Natural killer cell (primary cell): Measurements from ENCODE around the gene KAZN. TPM values are rescaled to one million over a fixed set of nuclear protein-coding genes. Genes with fewer than 3 reads are reported as not detected.

Source experiments
- ATAC-seq, 3 donors: fragments of 150-1000 bp in 2 of 3; fragments of 200-7000 bp in 1 of 3; cut with Tn5 transposase; 1 replicate in 1 of 3; 2 replicates in 2 of 3; pipeline ENCODE4 v1.10.0; 2021; ENCODE audit warnings: mild to moderate bottlenecking in 2 of 3, moderate library complexity in 2 of 3
- DNase-seq, 2 donors: peaks; one replicate each; pipeline versions ENCODE4 v3.0.0 to v3.0.0-alpha.2; 2013 to 2021; ENCODE audit warnings: mixed read lengths in 1 of 2
- H3K27ac ChIP-seq: one replicate; pipeline ENCODE4 v1.5.1; 2013; ENCODE audit warnings: mild to moderate bottlenecking, low read length
- H3K27me3 ChIP-seq: one replicate; pipeline ENCODE4 v1.6.1; 2013; ENCODE audit warnings: low read length; ENCODE audit not compliant: control insufficient read depth, insufficient read depth
- H3K36me3 ChIP-seq: one replicate; pipeline ENCODE4 v1.6.1; 2013; ENCODE audit warnings: low read length; ENCODE audit not compliant: control insufficient read depth, insufficient read depth
- H3K4me1 ChIP-seq: one replicate; pipeline ENCODE4 v1.6.1; 2013; ENCODE audit warnings: low read length; ENCODE audit not compliant: control insufficient read depth, insufficient read depth
- H3K4me3 ChIP-seq: one replicate; pipeline ENCODE4 v1.5.1; 2013; ENCODE audit warnings: low read length
- H3K9me3 ChIP-seq: one replicate; pipeline ENCODE4 v1.6.1; 2013; ENCODE audit warnings: low read length; ENCODE audit not compliant: control insufficient read depth, insufficient read depth
- H3K27ac Mint-ChIP-seq, 2 donors: one replicate each; pipeline ENCODE4 v1.8.0; 2022; ENCODE audit warnings: mild to moderate bottlenecking in 2 of 2, mixed read lengths in 2 of 2, moderate library complexity in 1 of 2
- H3K27me3 Mint-ChIP-seq, 2 donors: one replicate each; pipeline ENCODE4 v1.8.0; 2022; ENCODE audit warnings: low read depth in 2 of 2, mixed read lengths in 2 of 2
- H3K36me3 Mint-ChIP-seq: one replicate; pipeline ENCODE4 v1.8.0; 2022; ENCODE audit warnings: mixed read lengths
- H3K4me1 Mint-ChIP-seq, 2 donors: one replicate each; pipeline ENCODE4 v1.8.0; 2022; ENCODE audit warnings: mixed read lengths in 2 of 2
- H3K4me3 Mint-ChIP-seq: one replicate; pipeline ENCODE4 v1.8.0; 2022; ENCODE audit warnings: mild to moderate bottlenecking, moderate library complexity, mixed read lengths
- H3K9me3 Mint-ChIP-seq, 2 donors: one replicate each; pipeline ENCODE4 v1.8.0; 2022; ENCODE audit warnings: mixed read lengths in 2 of 2
- WGBS: methylation state at CpG from one replicate; pipeline ENCODE4 v1.1.7; 2013; ENCODE audit warnings: missing lambda C conversion rate; ENCODE audit not compliant: insufficient coverage; 5-methylcytosine and 5-hydroxymethylcytosine counted together
- intact Hi-C: fragments of 100-400 bp; cut with micrococcal nuclease; formaldehyde crosslinking; loops from one replicate; pipeline ENCODE4 v1.14.2; 2022
- total RNA-seq, 4 donors: library from RNA; stranded (reverse); fragments of 120-200 nt in 1 of 4; gene quantifications; one replicate each; pipeline versions ENCODE4 v1.2.3 to v1.2.4, GENCODE V29; 2013 to 2022
- TF ChIP-seq, protein P1 (sequence below): fragments of 200-600 bp; IDR thresholded peaks from one replicate; pipeline ENCODE4 v1.8.0; 2022; ENCODE audit warnings: antibody characterized with exemption

Gene KAZN
- total RNA-seq, 3 donors from 2014 or later (not counting 1 experiment from before 2014, with no cell fraction given): 1.2 to 2.0 (median 1.7) TPM

DNA sequence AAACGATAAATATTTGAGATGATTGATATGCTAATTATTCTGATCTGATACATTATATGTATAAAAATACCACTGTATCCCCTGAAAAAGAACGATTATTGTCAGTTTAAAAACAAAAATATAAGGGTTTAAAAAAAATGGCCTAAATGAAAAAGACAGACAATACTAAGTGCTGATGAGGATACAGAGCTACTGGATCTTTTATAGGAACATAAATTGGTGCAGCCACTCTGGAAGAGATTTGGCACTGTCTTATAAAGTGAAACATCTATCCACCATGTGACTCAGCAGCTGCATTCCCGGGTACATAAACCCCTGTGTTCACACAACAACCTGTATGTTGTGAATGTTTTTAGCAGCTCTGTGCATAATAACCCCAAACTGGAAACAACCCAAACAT, 44.2 kb downstream of the KAZN start:
- Mint-ChIP-seq H3K36me3 (no peaks in the 10 kb centered on the region), H3K9me3 (no peaks in the 10 kb centered on the region), H3K4me1 (no peaks in the 10 kb centered on the region), H3K27me3 (peaks cover 7 to 16% of the 10 kb centered on the region in 2 donors), H3K4me3 (no peak overlapping the region), H3K27ac (no peak overlapping the region)
- TF ChIP-seq, protein P1, sequence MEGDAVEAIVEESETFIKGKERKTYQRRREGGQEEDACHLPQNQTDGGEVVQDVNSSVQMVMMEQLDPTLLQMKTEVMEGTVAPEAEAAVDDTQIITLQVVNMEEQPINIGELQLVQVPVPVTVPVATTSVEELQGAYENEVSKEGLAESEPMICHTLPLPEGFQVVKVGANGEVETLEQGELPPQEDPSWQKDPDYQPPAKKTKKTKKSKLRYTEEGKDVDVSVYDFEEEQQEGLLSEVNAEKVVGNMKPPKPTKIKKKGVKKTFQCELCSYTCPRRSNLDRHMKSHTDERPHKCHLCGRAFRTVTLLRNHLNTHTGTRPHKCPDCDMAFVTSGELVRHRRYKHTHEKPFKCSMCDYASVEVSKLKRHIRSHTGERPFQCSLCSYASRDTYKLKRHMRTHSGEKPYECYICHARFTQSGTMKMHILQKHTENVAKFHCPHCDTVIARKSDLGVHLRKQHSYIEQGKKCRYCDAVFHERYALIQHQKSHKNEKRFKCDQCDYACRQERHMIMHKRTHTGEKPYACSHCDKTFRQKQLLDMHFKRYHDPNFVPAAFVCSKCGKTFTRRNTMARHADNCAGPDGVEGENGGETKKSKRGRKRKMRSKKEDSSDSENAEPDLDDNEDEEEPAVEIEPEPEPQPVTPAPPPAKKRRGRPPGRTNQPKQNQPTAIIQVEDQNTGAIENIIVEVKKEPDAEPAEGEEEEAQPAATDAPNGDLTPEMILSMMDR: no peak
- 100% methylated on average over 1 of the region's 3 CpGs for WGBS
- H3K4me1 ChIP-seq: no peaks in the 10 kb centered on the region
- ATAC-seq (no peak), DNase-seq (no peak)
- H3K36me3 ChIP-seq: no peaks in the 10 kb centered on the region
- no peak overlapping the region for H3K4me3 ChIP-seq
- H3K9me3 ChIP-seq: no peaks in the 10 kb centered on the region
- no peak overlapping the region for H3K27ac ChIP-seq
- intact Hi-C loops: no loop called here
- H3K27me3 ChIP-seq: no peaks in the 10 kb centered on the region

DNA sequence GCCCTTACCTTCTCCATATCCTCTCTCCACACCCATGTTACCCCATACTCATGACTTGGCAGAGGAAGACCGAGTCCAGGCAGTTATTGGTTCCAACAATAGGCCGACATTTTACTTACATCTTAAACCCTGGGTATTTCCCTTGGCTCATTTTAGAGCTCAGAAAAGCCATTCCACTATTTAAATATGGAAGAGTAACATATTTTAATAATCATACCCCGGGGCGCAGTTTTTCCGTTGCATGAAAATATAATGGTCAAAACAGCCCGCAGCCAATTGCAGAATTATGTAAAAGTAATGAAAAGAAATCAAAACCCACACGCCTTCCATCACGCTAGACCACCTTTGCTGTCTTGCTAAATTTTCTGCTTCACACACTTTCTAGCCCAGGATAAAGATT, 48.5 kb downstream of the KAZN start:
- Histone ChIP-seq H3K4me1 (no peaks in the 10 kb centered on the region), H3K4me3 (no peak overlapping the region), H3K27me3 (no peaks in the 10 kb centered on the region), H3K9me3 (no peaks in the 10 kb centered on the region), H3K27ac (no peak overlapping the region), H3K36me3 (no peaks in the 10 kb centered on the region)
- ATAC-seq: no peak
- no peak overlapping the region for H3K27ac Mint-ChIP-seq
- H3K9me3 Mint-ChIP-seq: no peaks in the 10 kb centered on the region
- TF ChIP-seq, protein P1: no peak
- no peak overlapping the region for H3K4me3 Mint-ChIP-seq
- H3K4me1 Mint-ChIP-seq: no peaks in the 10 kb centered on the region
- peaks cover 3 to 14% of the 10 kb centered on the region in 2 donors for H3K27me3 Mint-ChIP-seq
- no peak for DNase-seq
- no peaks in the 10 kb centered on the region for H3K36me3 Mint-ChIP-seq
- intact Hi-C loops: no loop called here
- WGBS: 100% methylated on average over 6 of the region's 8 CpGs

DNA sequence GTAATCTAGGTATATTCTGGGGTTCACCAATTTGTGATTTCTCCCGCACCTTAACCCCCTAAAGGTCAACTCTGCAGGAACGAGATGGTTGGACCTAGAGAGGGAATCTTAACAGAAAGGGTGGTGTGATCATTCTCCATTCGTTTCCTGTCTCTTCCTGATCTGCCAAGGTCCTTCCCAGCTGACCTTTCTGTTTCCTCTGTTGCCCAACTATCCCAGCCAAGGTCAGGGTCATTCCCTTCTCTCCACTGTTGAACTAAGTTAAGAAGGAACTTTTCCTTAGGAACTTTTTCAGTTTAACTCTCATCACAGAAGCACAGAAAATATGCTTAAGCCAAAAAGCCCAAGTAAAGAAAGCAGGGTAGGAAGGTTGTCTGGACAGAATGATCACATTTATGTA, 49.3 kb downstream of the KAZN start:
- Mint-ChIP-seq H3K27ac (no peak overlapping the region), H3K36me3 (no peaks in the 10 kb centered on the region), H3K9me3 (no peaks in the 10 kb centered on the region), H3K27me3 (peaks cover 3 to 14% of the 10 kb centered on the region in 2 donors), H3K4me3 (no peak overlapping the region), H3K4me1 (no peaks in the 10 kb centered on the region)
- DNase-seq (no peak), ATAC-seq (no peak)
- Histone ChIP-seq H3K4me1 (no peaks in the 10 kb centered on the region), H3K27ac (no peak overlapping the region), H3K36me3 (no peaks in the 10 kb centered on the region), H3K27me3 (no peaks in the 10 kb centered on the region), H3K9me3 (no peaks in the 10 kb centered on the region), H3K4me3 (no peak overlapping the region)
- 62% methylated on average over 3 of the region's 3 CpGs for WGBS
- intact Hi-C loops: no loop called here
- TF ChIP-seq, protein P1: no peak

DNA sequence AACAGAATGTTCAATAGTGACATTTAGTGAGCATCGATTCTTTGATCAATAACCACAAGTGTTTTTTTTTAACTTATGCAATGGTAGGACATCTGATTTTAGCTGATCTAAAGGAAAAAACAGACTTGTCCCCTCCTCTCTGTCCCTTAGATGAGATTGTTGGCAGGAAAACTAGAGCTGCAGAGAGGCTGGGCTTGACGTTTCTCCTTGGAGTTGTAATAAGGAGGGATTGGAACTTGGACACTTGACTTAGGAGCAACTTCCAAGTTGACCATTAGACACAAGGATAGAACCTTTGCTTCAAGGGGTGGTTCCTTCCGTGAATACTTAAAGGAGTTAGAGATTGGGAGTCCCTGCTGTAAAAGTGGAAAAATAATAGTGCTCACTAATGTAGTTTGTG, 49.9 kb downstream of the KAZN start:
- Histone ChIP-seq H3K4me1 (no peaks in the 10 kb centered on the region), H3K4me3 (no peak overlapping the region), H3K36me3 (no peaks in the 10 kb centered on the region), H3K27ac (no peak overlapping the region), H3K9me3 (no peaks in the 10 kb centered on the region), H3K27me3 (no peaks in the 10 kb centered on the region)
- Mint-ChIP-seq H3K36me3 (no peaks in the 10 kb centered on the region), H3K9me3 (no peaks in the 10 kb centered on the region), H3K27ac (no peak overlapping the region), H3K4me1 (no peaks in the 10 kb centered on the region), H3K4me3 (no peak overlapping the region), H3K27me3 (peaks cover 3 to 14% of the 10 kb centered on the region in 2 donors)
- intact Hi-C loops: no loop called here
- ATAC-seq: no peak
- 87% methylated on average over 3 of the region's 3 CpGs for WGBS
- TF ChIP-seq, protein P1: no peak
- DNase-seq: no peak
